ENCODE measurements around the gene HSPA13. TPM values are rescaled to one million over a fixed set of nuclear protein-coding genes. Genes with fewer than 3 reads are reported as not detected.

HSPA13 gene
- total RNA-seq, 1 experiment from 2014 or later = 28.6 TPM

- TF ChIP-seq MAX (CRISPR knock-in tag; IDR thresholded peaks at IDR 0.05) (no peak), PRDM15 (CRISPR knock-in tag; IDR thresholded peaks at IDR 0.05) (no peak), CTCF (IDR thresholded peaks at IDR 0.05) (no peak), OVOL2 (CRISPR knock-in tag; IDR thresholded peaks at IDR 0.05; ENCODE audit: borderline replicate concordance) (no peak), ZNF219 (CRISPR knock-in tag; IDR thresholded peaks at IDR 0.05; ENCODE audit: borderline replicate concordance) (no peak)
Observed at GRCh38 chr21:14414932-14415508, 32.1 kb upstream of the HSPA13 start (continued).

- Mint-ChIP-seq H3K27me3 (ENCODE audit: low read depth) (no peaks in the 10 kb centered on the region), H3K4me1 (peaks cover 3% of the 10 kb centered on the region), H3K9me3 (peaks cover 7% of the 10 kb centered on the region), H3K36me3 (no peaks in the 10 kb centered on the region), H3K4me3 (no peak overlapping the region), H3K27ac (no peak overlapping the region)
- TF ChIP-seq CTCF (IDR thresholded peaks at IDR 0.05) = no peak
- DNase-seq (ENCODE audit: low spot score) (no peak), ATAC-seq (no peak)
- ChIA-PET CTCF (interaction anchor here (1.0 kb wide), 1 partner anchor 451 kb away, joined by 3 read pairs; no protein-coding TSS in a partner anchor), POLR2A (no interaction called here)
Observed at GRCh38 chr21:14405962-14406361, 23.0 kb upstream of the HSPA13 start.

GRCh38 chr21:14405225-14405624 is 22.3 kb upstream of the HSPA13 start:
- H3K27ac Mint-ChIP-seq = no peak overlapping the region
- peaks cover 5% of the 10 kb centered on the region for H3K4me1 Mint-ChIP-seq
- no peaks in the 10 kb centered on the region for H3K36me3 Mint-ChIP-seq
- DNase-seq (ENCODE audit: low spot score) (no peak), ATAC-seq (no peak)
- POLR2A ChIA-PET = no interaction called here
- no peak overlapping the region for H3K4me3 Mint-ChIP-seq
- H3K9me3 Mint-ChIP-seq = peaks cover 7% of the 10 kb centered on the region
- CTCF ChIA-PET = interaction anchor here (0.6 to 1.0 kb wide), 2 partner anchors 333 to 452 kb away, joined by 3 read pairs; no protein-coding TSS in a partner anchor
- no peaks in the 10 kb centered on the region for H3K27me3 Mint-ChIP-seq (ENCODE audit: low read depth)
- TF ChIP-seq ATF2 (CRISPR knock-in tag; IDR thresholded peaks at IDR 0.05; ENCODE audit: borderline replicate concordance, low read depth) (no peak), FOXJ3 (CRISPR knock-in tag; IDR thresholded peaks at IDR 0.05; ENCODE audit: borderline replicate concordance) (no peak), IRF1 (CRISPR knock-in tag; IDR thresholded peaks at IDR 0.05) (no peak), ZNF281 (CRISPR knock-in tag; IDR thresholded peaks at IDR 0.05) (no peak), MXD4 (CRISPR knock-in tag; IDR thresholded peaks at IDR 0.05; ENCODE audit: borderline replicate concordance) (no peak), RELA (CRISPR knock-in tag; IDR thresholded peaks at IDR 0.05; ENCODE audit: borderline replicate concordance) (no peak), RORB (CRISPR knock-in tag; IDR thresholded peaks at IDR 0.05) (no peak), TCF7 (CRISPR knock-in tag; IDR thresholded peaks at IDR 0.05; ENCODE audit: low read depth) (no peak), ZNF396 (CRISPR knock-in tag; IDR thresholded peaks at IDR 0.05; ENCODE audit: borderline replicate concordance) (no peak), SMAD3 (CRISPR knock-in tag; IDR thresholded peaks at IDR 0.05; ENCODE audit: borderline replicate concordance) (no peak), NR1H2 (CRISPR knock-in tag; IDR thresholded peaks at IDR 0.05) (no peak), ZNF317 (CRISPR knock-in tag; IDR thresholded peaks at IDR 0.05; ENCODE audit: borderline replicate concordance, low read depth) (no peak), HMGA2 (CRISPR knock-in tag; IDR thresholded peaks at IDR 0.05) (no peak)

Data from WTC11 (cell line).